ENCODE data around the gene PTPRT.

DNA sequence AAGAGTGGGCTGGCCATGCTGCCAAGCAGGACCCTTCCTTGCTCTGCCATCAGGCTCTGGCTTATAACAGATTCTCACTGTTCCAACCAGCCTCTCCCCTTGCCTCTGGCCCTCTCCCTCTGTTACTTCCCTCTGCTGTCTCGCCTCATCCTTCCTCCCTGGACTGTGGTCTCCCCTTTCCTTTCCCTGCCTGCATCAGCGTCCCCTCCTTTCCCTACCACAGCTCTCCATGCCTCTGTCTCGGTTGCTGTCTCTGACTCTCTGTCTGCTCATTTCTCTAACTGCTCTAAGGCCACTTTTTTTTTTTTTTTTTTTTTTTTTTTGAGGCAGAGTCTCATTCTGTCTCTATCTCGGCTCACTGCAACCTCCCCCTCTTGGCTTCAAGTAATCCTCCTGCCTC, 173.4 kb downstream of the PTPRT start:
- TF ChIP-seq POLR2AphosphoS5 (IDR thresholded peaks at IDR 0.05; ENCODE audit: low read depth, low read length) (no peak), POLR2A (IDR thresholded peaks at IDR 0.05; ENCODE audit: low read depth, low read length) (no peak), TAF1 (IDR thresholded peaks at IDR 0.05; ENCODE audit: borderline replicate concordance, low read depth, low read length) (no peak)

Measured in GM12892 (cell line).